ENCODE results near the gene DOCK2.

DNA sequence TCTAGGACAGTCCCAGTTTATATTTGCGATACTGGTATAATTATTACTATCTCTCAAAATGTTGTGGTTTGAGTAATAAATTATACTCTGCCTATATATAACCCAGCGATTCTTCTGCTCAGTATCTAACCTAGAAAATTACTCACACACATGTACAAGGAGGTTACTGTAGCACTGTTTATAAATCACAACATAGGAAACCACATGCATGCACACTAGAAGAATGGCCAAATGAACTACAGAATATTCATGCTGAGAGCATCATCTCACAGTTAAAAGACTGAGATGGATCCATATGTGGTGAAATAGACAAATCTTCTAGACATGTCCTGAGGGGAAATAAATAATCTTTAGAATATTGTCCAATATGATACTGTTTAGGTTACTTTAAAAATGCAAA is 281.2 kb downstream of the DOCK2 start:
- TF ChIP-seq CTCF (IDR thresholded peaks at IDR 0.05), result no peak
- no peak for TF ChIP-seq CBFB (CRISPR knock-in tag; IDR thresholded peaks at IDR 0.05; ENCODE audit: low read depth)
- TF ChIP-seq USF1 (CRISPR knock-in tag; IDR thresholded peaks at IDR 0.05), result no peak
- TF ChIP-seq GABPB1 (CRISPR knock-in tag; IDR thresholded peaks at IDR 0.05), result no peak
- no peak for TF ChIP-seq TEAD4 (CRISPR knock-in tag; IDR thresholded peaks at IDR 0.05)
- no peak for TF ChIP-seq RELA (CRISPR knock-in tag; IDR thresholded peaks at IDR 0.05; ENCODE audit: borderline replicate concordance)
- no peak for TF ChIP-seq NR3C1 (CRISPR knock-in tag; conservative IDR thresholded peaks at IDR 0.05; ENCODE audit: low read depth)

All from WTC11 (cell line).